Measurements from ENCODE around the gene MRFAP1L1.

DNA sequence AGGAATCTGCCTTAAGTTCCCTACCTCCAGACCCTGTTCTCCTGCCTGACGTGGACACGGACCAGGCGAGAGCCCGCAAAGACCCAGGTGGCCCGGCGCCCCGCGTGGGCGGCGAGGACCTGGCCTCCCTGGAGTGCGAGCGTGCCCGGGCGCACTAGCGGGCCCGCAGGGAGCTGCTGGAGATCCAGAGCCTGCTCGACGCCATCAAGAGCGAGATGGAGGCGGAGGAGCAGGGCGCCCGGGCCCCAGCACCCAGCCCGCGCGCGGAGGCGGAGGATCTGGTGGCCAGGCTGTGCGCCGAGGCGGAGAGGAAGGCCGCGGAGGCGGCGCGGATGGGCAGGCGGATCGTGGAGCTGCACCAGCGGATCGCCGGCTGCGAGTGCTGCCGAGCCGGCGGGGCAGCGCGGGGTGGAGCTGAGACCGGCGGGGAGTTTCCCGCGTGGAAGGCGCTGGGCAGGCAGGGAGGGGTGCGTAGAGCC lies 51.0 kb downstream of the MRFAP1L1 start:
- TF ChIP-seq, protein P1, sequence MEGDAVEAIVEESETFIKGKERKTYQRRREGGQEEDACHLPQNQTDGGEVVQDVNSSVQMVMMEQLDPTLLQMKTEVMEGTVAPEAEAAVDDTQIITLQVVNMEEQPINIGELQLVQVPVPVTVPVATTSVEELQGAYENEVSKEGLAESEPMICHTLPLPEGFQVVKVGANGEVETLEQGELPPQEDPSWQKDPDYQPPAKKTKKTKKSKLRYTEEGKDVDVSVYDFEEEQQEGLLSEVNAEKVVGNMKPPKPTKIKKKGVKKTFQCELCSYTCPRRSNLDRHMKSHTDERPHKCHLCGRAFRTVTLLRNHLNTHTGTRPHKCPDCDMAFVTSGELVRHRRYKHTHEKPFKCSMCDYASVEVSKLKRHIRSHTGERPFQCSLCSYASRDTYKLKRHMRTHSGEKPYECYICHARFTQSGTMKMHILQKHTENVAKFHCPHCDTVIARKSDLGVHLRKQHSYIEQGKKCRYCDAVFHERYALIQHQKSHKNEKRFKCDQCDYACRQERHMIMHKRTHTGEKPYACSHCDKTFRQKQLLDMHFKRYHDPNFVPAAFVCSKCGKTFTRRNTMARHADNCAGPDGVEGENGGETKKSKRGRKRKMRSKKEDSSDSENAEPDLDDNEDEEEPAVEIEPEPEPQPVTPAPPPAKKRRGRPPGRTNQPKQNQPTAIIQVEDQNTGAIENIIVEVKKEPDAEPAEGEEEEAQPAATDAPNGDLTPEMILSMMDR (IDR thresholded peaks at IDR 0.05; ENCODE audit: low read depth, low read length, poor library complexity, severe bottlenecking) = no peak
- TF ChIP-seq EZH2phosphoT487 (IDR thresholded peaks at IDR 0.05; ENCODE audit: borderline replicate concordance, low read length) = no peak

All from DOHH2 (cell line).